ENCODE results near the gene PTPN3.
"Not testable (repeated sequence)": the region's sequence is repeated elsewhere in the genome, so short reads cannot be mapped to it uniquely, and the experiment has no call there.

DNA sequence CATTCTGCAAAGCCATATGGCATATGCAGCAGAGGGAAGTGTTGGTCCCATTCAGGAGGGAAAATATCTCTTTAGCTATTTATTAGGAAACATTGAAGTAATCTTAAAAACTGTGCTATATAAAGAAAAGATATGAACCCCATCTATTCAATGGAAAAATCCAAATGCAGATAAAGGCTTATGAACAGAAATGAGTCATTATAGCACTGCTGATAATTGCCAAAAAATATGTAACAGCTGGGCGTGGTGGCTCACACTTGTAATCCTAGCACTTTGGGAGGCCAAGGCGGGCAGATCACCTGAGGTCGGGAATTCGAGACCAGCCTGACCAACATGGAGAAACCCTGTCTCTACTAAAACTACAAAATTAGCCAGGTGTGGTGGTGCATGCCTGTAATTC, 11.9 kb upstream of the PTPN3 start:
- TF ChIP-seq, protein P1, sequence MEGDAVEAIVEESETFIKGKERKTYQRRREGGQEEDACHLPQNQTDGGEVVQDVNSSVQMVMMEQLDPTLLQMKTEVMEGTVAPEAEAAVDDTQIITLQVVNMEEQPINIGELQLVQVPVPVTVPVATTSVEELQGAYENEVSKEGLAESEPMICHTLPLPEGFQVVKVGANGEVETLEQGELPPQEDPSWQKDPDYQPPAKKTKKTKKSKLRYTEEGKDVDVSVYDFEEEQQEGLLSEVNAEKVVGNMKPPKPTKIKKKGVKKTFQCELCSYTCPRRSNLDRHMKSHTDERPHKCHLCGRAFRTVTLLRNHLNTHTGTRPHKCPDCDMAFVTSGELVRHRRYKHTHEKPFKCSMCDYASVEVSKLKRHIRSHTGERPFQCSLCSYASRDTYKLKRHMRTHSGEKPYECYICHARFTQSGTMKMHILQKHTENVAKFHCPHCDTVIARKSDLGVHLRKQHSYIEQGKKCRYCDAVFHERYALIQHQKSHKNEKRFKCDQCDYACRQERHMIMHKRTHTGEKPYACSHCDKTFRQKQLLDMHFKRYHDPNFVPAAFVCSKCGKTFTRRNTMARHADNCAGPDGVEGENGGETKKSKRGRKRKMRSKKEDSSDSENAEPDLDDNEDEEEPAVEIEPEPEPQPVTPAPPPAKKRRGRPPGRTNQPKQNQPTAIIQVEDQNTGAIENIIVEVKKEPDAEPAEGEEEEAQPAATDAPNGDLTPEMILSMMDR (IDR thresholded peaks at IDR 0.05) = not testable (repeated sequence)
- TF ChIP-seq, protein P2, sequence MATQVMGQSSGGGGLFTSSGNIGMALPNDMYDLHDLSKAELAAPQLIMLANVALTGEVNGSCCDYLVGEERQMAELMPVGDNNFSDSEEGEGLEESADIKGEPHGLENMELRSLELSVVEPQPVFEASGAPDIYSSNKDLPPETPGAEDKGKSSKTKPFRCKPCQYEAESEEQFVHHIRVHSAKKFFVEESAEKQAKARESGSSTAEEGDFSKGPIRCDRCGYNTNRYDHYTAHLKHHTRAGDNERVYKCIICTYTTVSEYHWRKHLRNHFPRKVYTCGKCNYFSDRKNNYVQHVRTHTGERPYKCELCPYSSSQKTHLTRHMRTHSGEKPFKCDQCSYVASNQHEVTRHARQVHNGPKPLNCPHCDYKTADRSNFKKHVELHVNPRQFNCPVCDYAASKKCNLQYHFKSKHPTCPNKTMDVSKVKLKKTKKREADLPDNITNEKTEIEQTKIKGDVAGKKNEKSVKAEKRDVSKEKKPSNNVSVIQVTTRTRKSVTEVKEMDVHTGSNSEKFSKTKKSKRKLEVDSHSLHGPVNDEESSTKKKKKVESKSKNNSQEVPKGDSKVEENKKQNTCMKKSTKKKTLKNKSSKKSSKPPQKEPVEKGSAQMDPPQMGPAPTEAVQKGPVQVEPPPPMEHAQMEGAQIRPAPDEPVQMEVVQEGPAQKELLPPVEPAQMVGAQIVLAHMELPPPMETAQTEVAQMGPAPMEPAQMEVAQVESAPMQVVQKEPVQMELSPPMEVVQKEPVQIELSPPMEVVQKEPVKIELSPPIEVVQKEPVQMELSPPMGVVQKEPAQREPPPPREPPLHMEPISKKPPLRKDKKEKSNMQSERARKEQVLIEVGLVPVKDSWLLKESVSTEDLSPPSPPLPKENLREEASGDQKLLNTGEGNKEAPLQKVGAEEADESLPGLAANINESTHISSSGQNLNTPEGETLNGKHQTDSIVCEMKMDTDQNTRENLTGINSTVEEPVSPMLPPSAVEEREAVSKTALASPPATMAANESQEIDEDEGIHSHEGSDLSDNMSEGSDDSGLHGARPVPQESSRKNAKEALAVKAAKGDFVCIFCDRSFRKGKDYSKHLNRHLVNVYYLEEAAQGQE (IDR thresholded peaks at IDR 0.05; ENCODE audit: insufficient read depth in 1 of 2, low read depth in 2 of 2, low read length in 1 of 2) = not testable (repeated sequence)
- not testable (repeated sequence) for TF ChIP-seq POLR2AphosphoS5 (IDR thresholded peaks at IDR 0.05; ENCODE audit: low read depth, low read length)
